Uterus (tissue), 4 donors: Measurements from ENCODE around the gene ZNF311. TPM values are rescaled to one million over a fixed set of nuclear protein-coding genes. Genes with fewer than 3 reads are reported as not detected.
"Not testable (repeated sequence)": the region's sequence is repeated elsewhere in the genome, so short reads cannot be mapped to it uniquely, and the experiment has no call there.

Experiments used
- DNase-seq, 2 donors: peaks; one replicate each; pipeline ENCODE4 v3.0.0-alpha.2; 2019 to 2020
- H3K27ac ChIP-seq, 2 donors: fragments of 200-600 bp; sonication (generic); 1 replicate in 1 of 2; 2 replicates in 1 of 2; pipeline ENCODE4 v1.5.1; 2016 to 2018
- H3K27me3 ChIP-seq, 2 donors: fragments of 200-600 bp; sonication (generic); one replicate each; pipeline ENCODE4 v1.5.1; 2018 to 2019; ENCODE audit warnings: control low read depth in 1 of 2
- H3K36me3 ChIP-seq, 2 donors: fragments of 200-600 bp; sonication (generic); one replicate each; pipeline ENCODE4 v1.5.1; 2019; ENCODE audit warnings: control low read depth in 1 of 2
- H3K4me1 ChIP-seq, 2 donors: fragments of 200-600 bp; sonication (generic); one replicate each; pipeline ENCODE4 v1.5.1; 2018 to 2019; ENCODE audit warnings: control low read depth in 1 of 2
- H3K4me3 ChIP-seq, 2 donors: fragments of 200-600 bp; sonication (generic); 1 replicate in 1 of 2; 2 replicates in 1 of 2; pipeline ENCODE4 v1.5.1; 2018 to 2019; ENCODE audit warnings: mild to moderate bottlenecking in 1 of 2
- H3K9me3 ChIP-seq, 2 donors: fragments of 200-600 bp; sonication (generic); one replicate each; pipeline ENCODE4 v1.5.1; 2019; ENCODE audit warnings: control low read depth in 1 of 2
- POLR2A ChIP-seq, 2 donors: fragments of 450-650 bp; IDR thresholded peaks; one replicate each; pipeline ENCODE4 v1.6.1; 2016; ENCODE audit warnings: antibody characterized with exemption in 2 of 2, mild to moderate bottlenecking in 1 of 2, moderate library complexity in 1 of 2
- intact Hi-C: fragments of 100-400 bp; cut with DNase I; formaldehyde crosslinking; loops from one replicate; pipeline ENCODE4 v1.15.1; 2023; ENCODE audit warnings: low total_unique reads
- total RNA-seq, 4 donors: library from RNA; depleted of rRNA in 3 of 4; stranded (reverse); fragments of >200 nt in 3 of 4; gene quantifications; one replicate each; pipeline versions ENCODE4 v1.1.0 to v1.2.4, GENCODE V29; 2014 to 2023
- TF ChIP-seq, protein P1 (sequence below), 4 experiments: fragments of 200-600 bp in 2 of 4; fragments of 450-650 bp in 2 of 4; sonication (generic) in 2 of 4; IDR thresholded peaks; one replicate each; pipeline ENCODE4 v1.5.1; 2016 to 2019; ENCODE audit warnings: antibody characterized with exemption in 4 of 4, mild to moderate bottlenecking in 2 of 4, moderate library complexity in 1 of 4
- donor health status: DM: yes; HTN: yes; CAD: no.

The ZNF311 gene
- total RNA-seq, 4 donors from 2014 or later: 0.51 to 4.1 (median 1.1) TPM

- Histone ChIP-seq H3K27ac (no peak overlapping the region), H3K4me1 (no peaks in the 10 kb centered on the region), H3K27me3 (peaks cover 0 to 6% of the 10 kb centered on the region in 2 donors), H3K9me3 (no peaks in the 10 kb centered on the region), H3K36me3 (no peaks in the 10 kb centered on the region), H3K4me3 (no peak overlapping the region)
- no peak for DNase-seq
- intact Hi-C loops: no loop called here
- TF ChIP-seq, protein P1, sequence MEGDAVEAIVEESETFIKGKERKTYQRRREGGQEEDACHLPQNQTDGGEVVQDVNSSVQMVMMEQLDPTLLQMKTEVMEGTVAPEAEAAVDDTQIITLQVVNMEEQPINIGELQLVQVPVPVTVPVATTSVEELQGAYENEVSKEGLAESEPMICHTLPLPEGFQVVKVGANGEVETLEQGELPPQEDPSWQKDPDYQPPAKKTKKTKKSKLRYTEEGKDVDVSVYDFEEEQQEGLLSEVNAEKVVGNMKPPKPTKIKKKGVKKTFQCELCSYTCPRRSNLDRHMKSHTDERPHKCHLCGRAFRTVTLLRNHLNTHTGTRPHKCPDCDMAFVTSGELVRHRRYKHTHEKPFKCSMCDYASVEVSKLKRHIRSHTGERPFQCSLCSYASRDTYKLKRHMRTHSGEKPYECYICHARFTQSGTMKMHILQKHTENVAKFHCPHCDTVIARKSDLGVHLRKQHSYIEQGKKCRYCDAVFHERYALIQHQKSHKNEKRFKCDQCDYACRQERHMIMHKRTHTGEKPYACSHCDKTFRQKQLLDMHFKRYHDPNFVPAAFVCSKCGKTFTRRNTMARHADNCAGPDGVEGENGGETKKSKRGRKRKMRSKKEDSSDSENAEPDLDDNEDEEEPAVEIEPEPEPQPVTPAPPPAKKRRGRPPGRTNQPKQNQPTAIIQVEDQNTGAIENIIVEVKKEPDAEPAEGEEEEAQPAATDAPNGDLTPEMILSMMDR (IDR thresholded peaks at IDR 0.05): no peak
- TF ChIP-seq POLR2A (IDR thresholded peaks at IDR 0.05): no peak
Observed at GRCh38 chr6:28978133-28978491, 27.0 kb downstream of the ZNF311 start.

GRCh38 chr6:28977341-28978132, 27.6 kb downstream of the ZNF311 start:
- peaks cover 0 to 6% of the 10 kb centered on the region in 2 donors for H3K27me3 ChIP-seq
- H3K4me3 ChIP-seq: no peak overlapping the region
- TF ChIP-seq POLR2A (IDR thresholded peaks at IDR 0.05): no peak
- TF ChIP-seq, protein P1 (IDR thresholded peaks at IDR 0.05): no peak
- DNase-seq: no peak
- H3K27ac ChIP-seq: no peak overlapping the region
- no peaks in the 10 kb centered on the region for H3K4me1 ChIP-seq
- H3K36me3 ChIP-seq: no peaks in the 10 kb centered on the region
- no peaks in the 10 kb centered on the region for H3K9me3 ChIP-seq
- intact Hi-C loops: no loop called here

DNA sequence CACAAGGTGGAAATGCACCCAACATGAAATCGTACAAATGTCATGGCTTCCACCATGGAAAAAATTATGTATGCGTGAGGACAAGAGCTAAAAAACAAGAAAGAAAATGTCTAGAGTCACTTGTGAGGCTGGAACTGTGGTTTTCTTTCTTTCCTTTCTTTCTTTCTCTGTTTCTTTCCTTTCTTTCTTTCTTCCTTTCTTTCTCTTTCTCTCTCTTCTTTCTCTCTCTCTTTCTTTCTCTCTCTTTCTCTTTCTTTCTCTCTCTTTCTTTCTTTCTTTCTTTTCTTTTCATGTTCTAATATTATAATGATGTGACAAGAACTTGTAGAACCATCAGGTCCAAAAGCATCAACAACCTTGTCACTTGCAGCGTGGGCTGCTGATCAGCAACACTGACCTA, 28.4 kb downstream of the ZNF311 start:
- no peak overlapping the region for H3K27ac ChIP-seq
- H3K27me3 ChIP-seq: peaks cover 0 to 6% of the 10 kb centered on the region in 2 donors
- H3K4me1 ChIP-seq: no peaks in the 10 kb centered on the region
- no peak for DNase-seq
- no peaks in the 10 kb centered on the region for H3K9me3 ChIP-seq
- no peak for TF ChIP-seq POLR2A (IDR thresholded peaks at IDR 0.05)
- TF ChIP-seq, protein P1 (IDR thresholded peaks at IDR 0.05): no peak
- intact Hi-C loops: no loop called here
- H3K4me3 ChIP-seq: no peak overlapping the region
- no peaks in the 10 kb centered on the region for H3K36me3 ChIP-seq

- Histone ChIP-seq H3K4me3 (no peak overlapping the region), H3K4me1 (no peaks in the 10 kb centered on the region), H3K9me3 (no peaks in the 10 kb centered on the region), H3K36me3 (no peaks in the 10 kb centered on the region), H3K27ac (no peak overlapping the region), H3K27me3 (peaks cover 0 to 6% of the 10 kb centered on the region in 2 donors)
- no peak for DNase-seq
- intact Hi-C loops: no loop called here
- no peak for TF ChIP-seq POLR2A (IDR thresholded peaks at IDR 0.05)
Observed at GRCh38 chr6:28974505-28974904, 30.6 kb downstream of the ZNF311 start.

- intact Hi-C loops, H3K27ac ChIP-seq, H3K4me3 ChIP-seq, DNase-seq, H3K36me3 ChIP-seq, H3K4me1 ChIP-seq, H3K9me3 ChIP-seq, H3K27me3 ChIP-seq: not testable (repeated sequence)
Observed at GRCh38 chr6:28970056-28970455, 35.1 kb downstream of the ZNF311 start.

DNA sequence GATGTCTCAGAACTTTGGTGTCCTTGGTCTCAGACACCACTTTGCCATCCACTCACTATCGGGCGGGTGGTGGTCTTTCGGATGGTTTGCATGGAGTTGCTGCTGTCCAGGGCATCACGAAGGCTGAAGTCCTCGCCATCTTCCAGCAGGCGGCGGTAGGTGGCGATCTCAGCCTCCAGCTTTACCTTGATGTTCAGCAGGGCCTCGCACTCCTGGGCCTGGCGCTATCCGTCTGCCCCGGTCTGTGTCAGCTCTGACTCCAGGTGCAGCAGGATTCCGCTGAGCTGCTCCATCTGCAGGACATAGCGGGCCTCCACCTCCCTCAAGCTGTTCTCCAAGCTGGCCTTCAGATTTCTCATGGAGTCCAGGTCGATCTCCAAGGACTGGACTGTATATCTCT, 36.0 kb downstream of the ZNF311 start:
- TF ChIP-seq POLR2A (IDR thresholded peaks at IDR 0.05): no peak
- TF ChIP-seq, protein P1 (IDR thresholded peaks at IDR 0.05): no peak
- DNase-seq: no peak
- Histone ChIP-seq H3K27ac (no peak overlapping the region), H3K4me1 (no peaks in the 10 kb centered on the region), H3K36me3 (no peaks in the 10 kb centered on the region), H3K27me3 (no peaks in the 10 kb centered on the region), H3K9me3 (no peaks in the 10 kb centered on the region), H3K4me3 (no peak overlapping the region)
- intact Hi-C loops: no loop called here
